Measurements from ENCODE around the gene HDAC2.
"Not testable (repeated sequence)": the region's sequence is repeated elsewhere in the genome, so short reads cannot be mapped to it uniquely, and the experiment has no call there.

HDAC2 gene

DNA sequence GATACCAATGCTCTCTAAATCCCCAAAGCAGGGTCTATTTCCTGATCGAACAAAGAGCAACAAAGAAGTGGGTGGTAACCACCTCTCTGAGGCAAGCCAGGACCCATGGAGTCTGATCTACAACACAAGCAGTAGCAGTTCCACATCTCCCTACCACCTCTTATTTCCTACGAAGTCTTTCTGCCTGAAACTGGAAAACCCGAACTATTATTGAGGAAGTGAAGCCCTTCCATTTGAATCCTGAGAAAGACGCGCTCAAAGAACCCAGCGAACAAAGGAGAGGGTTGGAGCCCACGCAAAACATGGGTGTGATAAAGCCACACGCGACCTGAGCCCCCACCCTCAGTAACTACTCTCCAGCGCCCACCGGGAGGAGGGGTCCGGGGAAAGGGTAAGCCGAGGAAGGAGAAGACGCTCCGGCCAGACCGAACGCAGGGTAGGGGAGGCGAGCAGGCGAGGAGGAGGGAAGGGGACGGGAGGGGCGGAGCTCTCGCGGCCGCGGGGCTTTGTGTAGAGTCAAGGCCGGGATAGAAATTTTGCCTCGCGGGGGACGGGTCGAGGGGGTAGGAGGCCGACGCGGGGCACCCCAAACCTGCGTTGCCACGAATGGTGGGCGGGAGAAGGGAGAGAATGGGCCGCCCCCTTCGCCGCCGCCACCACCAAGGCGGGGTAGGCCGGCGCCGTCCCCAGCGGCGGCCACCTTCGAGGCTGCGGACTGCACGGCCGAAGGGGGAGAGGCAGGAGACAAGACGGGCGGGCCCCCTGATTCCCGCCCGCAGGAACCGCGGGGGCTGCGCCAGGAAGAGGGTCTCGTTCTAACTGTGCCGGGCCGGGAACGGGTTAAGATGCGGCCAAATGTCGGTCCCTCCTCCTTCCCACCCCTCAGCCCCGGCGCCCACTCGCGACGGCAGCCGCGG lies 802 bp downstream of the HDAC2 start:
- peak; percentile 59 for DNase-seq

DNA sequence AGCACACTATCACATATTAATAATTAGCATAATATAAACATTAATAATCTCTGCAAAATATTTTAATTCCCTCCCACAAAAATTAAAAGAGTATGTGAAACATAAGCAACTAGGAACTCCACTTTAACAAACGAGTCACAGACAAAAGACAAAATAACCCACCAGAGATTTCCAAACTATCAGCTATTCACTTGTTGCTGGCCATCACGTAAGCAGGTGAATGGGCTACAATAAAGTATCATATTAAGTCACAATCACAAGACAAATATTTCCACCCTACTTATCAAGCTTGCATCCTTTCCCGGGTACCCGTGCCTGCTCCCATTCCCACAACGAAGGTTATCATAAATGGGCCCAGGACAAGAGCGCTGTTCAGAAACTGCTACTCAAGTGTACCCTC lies 2.5 kb downstream of the HDAC2 start:
- no peak for DNase-seq

DNA sequence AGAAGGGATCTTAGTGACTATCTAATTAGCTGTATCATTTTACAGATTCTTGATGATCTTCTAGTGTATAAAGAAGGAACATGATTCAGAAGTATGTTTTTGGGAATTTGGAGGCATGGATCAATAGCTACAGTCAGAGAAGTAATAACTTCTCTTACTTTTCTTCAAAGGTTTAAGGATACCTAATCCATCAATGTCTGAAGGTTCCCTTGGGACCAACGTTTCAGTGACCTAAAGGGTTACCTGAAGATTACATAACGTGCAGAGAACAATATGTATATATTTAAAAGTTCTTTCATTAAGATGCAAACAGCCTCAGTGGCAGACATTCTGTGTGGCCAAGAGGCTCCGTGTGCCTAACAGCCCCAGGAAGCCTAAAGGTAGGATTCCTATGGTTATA lies 3.2 kb downstream of the HDAC2 start:
- DNase-seq, result no peak

DNA sequence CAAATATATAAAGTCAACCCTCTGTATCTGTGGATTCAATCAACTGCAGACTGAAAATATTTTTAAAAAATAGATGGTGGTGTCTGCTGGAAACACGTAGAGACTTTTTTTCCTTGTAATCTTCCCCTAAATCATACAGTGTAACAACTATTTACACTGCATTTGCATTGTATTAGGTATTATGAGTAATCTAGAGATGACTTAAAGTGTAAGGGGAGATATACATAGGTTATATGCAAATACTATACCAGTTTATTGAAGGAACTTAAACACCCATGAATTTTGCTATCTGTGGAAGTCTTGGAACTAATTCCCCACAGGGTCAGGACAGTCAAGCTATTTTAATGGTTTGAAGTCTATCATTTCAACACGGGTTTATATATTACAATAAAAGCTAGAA lies 10.2 kb downstream of the HDAC2 start:
- no peak for DNase-seq

DNA sequence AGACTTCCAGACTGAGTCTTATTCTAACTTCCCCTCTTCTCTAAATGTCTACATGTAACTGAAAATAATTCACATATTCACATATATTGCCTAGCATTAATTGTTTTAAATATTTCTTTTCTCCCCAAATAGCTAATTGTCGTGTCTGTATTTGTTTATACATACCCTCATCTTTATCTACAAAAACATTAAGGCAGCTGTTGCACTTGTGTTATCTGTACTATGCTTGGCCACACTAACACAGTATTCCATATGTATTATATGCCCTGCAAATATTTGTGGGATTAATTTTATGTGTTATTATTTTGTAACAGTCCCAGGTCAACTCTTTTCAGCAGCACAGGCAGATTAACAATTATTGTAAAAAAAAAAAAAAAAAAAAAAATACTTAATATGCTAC lies 11.7 kb downstream of the HDAC2 start:
- DNase-seq, result no peak

DNA sequence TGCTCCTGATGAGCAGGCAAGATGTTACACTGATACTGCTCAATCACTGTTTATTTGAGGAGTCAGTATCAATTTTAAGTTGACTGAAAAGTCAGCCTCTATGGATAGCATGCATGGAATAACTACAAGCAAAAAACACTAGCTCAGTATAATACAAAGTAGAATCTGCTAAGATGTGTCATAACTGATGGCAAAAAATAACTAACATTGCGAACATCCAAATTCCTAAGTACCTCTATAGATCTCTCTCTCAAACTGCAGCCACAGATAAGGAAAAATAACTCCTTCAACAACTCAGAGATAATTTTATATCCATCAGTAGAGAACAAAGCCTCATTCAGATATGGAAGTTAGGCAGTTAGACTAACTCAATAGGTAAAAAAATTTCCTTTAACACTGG lies 16.3 kb downstream of the HDAC2 start:
- DNase-seq, result no peak

DNA sequence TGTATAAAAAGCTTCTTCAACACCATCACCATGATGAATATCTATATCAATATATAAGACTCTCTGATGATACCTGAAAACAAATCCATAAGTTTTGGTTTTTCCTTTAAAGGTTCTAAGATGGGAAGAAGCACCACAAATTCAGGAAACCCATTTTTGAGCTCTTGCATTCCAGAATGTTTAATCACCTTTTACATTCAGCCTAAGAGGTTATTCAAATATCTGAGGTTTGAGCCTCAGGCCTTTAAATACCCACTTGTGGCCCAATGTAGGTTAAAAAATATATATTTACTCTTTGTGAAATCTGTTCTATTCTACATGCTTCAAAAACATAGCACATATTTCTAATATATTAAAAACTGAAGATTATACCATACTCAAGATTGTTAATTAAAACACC lies 17.6 kb downstream of the HDAC2 start:
- DNase-seq, result no peak

DNA sequence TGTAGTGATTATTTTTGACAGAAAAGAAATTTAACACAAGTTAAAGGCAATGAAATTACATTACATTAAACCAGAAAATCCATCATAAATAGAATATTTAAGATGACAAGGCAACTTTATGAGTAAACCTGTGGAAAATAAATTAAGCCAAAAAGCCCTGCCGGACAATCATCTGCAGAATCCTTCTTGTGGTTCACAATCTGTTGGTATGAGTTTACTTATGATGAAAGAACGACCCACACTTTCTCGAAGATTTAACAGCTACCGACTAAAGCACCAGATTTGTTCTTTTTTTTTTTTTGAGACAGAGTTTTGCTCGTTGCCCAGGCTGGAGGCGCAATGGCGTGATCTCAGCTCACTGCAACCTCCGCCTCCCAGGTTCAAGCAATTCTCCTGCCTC lies 21.4 kb downstream of the HDAC2 start:
- DNase-seq, result no peak

DNA sequence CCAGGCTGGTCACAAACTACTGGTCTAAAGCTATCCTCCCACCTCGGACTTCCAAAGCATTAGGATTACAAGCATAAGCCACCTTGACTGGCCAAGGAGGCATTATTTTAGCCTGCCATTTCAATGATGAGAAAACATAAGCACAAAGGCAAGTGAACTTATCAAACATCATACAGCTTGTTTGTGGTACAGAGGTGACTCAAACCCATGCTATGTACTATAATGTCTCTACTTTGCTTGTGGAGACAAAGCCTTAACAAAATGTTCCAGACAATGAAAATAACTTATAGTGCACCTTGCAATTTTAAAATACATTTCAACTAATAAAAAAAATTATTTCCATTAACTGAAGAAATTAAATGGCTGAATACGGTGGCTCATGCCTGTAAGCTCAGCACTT lies 26.2 kb downstream of the HDAC2 start:
- DNase-seq, result no peak

DNA sequence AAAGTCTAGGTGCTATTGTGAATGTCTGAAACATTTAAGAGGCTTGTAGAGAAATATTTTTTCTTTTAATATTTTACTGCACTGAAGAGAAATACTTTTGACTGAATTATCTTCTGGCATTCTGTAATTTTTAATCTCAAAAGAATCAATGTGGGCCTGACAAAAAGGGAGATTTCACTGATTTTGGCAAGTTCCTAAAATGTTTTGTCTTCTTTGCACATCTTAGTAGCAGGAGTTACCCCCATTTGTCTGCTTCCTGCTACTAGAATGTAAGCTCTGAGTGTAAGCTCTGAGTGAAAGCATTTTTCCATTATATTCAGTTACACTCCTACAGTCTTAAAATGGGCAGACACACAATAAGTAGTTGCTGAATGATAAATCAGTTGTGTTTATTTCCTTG lies 31.1 kb downstream of the HDAC2 start:
- DNase-seq, result no peak

DNA sequence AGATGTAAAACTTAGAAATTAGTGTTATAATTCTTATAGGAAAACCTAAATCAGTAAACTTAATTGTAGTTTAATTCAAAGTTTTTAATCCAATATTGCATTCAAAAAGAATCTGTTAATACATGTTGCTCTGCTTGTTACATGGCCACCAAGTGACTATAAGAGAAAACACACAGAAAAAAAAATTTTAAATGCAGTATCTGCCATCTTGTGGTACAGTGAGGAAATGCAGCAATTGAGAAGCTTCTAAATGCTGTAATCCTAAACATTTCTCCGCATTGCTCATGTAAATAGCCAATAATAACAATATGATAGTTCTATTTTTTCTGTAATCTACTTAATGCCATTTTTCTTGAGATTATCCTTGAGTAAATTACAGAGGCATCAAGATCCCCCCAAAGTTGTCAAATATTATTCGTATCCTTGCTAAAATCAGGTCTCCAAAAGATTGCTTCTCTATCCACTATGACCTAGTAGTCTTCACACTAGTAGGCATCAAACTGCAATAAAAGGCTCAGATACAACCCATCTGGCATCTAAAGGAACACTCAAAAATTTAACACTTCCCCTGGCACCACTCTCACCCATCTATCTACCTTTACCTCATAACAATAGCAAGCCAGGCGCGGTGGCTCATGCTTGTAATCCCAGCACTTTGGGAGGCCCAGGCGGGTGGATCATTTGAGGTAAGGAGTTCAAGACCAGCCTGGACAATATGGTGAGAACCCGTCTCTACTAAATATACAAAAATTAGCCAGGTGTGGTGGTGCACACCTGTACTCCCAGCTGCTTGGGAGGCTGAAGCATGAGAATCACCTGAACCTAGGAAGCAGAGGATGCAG lies 34.6 kb downstream of the HDAC2 start:
- DNase-seq, result peak; percentile 37

DNA sequence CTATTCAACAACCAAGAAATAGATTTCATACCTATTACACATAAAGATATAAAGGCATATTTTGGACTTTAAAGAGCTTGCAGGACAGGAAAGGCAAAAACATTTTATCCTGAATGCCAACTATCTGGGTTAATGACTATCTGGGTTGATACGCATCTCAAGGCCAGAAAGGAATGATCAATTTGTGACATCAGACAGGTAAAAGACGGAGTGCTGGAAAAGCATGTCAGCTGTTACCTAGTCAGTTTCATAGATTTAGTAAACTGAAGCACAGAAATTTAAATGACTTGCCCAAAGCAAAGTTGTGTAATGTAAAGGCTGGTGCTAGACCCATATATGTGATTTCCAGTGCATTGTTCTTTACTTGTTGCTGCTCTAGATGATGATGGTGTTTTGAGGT lies 36.8 kb downstream of the HDAC2 start:
- DNase-seq, result no peak

DNA sequence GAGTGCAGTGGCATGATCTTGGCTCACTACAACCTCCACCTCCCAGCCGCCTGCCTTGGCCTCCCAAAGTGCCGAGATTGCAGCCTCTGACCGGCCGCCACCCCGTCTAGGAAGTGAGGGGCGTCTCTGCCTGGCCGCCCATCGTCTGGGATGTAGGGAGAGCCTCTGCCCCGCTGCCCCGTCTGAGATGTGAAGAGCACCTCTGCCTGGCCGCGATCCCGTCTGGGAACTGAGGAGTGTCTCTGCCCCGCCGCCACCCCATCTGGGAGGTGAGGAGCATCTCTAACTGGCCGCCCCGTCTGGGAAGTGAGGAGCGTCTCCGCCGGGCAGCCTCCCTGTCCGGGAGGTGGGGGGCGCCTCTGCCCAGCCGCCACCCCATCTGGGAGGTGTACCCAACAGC lies 39.0 kb downstream of the HDAC2 start:
- not testable (repeated sequence) for DNase-seq

DNA sequence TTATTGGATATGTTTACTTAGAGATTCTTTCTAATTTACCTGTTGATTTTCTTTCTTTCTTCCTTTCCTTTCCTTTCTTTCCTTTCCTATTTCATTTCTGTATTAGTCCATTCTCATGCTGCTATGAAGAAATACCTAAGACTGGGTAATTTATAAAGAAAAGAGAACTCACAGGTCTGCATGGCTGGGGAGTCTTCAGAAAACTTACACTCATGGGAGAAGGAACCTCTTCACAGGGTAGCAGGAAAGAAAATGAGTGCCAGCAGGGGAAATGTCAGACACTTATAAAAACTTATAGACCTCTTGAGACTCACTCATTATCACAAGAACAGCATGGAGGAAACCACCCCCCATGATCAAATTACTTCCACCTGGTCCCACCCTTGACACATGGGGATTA lies 40.8 kb downstream of the HDAC2 start:
- no peak for DNase-seq

DNA sequence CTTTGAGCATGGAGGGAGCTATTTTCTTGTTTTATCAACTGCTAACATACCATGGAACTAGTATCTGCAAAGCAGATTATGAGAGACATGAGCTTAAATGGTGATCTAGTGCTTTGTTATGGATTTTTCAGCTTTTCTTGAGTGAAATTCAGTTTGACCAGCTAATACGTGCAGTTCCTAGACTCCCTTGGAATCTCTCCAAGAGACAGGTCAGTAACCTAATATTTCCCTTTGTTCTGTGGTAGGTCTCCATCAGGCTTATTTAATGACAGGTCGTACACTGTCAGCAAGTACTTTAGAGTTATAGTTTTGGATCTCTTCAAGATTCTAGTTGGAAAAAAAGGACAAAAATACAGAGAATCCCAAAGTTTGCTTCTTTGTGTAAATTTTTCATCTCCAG lies 43.9 kb downstream of the HDAC2 start:
- peak; percentile 5 for DNase-seq

DNA sequence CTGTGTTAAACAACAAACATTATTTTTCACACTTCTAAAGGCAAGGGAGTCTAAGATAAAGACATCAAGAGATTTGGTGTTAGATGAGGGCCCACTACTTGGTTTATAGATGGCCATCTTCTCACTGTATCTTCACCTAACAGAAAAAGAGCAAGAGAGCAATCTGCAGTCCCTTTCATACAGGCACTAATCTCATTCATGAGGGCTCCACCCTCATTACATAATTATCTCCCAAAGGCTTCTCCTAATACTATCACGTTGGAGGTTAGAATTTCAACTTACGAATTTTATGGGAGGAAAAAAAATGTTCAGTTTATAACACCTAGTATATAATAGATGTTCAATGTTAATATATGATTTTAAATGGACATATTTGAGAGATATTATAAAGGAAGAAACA lies 45.6 kb downstream of the HDAC2 start:
- DNase-seq, result no peak

DNA sequence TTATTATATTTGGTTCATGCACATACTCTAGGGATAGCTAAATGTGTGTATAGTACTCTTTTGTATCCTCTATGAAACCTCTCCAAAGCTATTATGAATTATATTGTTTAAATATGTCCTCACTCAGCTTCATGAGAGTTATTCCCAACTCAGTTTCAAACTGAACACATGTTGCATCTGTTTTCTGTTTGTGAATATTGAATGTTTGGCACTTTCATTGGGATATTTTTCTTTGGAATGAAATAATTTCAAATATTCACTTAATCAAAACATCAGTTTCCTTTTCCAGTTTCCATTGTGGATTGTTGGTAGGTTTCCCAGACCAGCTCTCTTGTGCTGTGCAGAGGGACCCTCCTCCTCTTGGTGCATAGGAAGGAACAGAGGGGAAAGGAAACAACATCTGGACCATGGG lies 46.6 kb downstream of the HDAC2 start:
- DNase-seq, result no peak

DNA sequence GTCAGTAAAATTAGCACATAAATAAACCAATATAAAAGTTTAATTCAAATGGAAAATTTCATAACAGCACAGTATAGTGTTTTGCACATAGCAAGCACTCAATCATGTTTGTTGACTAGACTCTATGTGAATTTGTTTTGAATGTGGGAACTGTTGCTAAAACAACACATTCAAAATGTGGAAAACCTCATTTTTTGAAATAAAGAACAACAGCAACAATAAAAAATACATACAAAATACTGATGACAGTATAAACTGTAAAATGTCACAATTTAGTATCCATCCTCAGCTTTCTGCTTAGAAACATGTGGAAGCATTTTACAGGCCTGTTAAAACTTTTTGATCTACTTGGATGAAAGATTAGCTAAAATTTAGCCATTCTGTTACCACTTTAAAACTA lies 47.4 kb downstream of the HDAC2 start:
- no peak for DNase-seq

DNA sequence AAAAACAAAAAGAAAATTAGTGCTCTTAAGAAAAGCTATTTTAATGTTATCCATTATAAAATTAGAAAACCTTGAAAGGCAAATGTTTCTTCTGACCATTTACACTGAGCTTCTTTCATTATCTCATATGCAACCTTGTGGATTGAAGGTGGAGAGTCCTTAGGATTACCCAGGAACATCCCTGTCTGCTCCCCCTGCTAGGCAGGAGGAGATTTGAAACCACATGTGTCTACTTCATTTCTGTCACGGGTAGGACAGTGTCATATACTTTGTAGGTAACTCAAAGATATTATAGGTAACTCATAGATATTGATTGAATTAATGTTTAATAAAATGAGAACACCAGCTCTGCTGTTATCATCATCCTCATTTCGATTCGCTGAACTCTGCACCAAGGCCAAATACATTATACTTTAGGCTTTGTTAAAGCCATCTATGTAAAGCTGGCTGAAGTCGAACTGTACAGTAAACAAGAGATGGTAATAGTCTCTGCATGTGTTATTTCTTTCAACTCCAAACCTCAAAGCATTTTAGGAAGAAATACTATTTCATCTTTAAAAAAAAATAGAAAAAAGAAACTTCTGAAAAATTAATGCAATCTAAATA lies 49.5 kb downstream of the HDAC2 start:
- no peak for DNase-seq

DNA sequence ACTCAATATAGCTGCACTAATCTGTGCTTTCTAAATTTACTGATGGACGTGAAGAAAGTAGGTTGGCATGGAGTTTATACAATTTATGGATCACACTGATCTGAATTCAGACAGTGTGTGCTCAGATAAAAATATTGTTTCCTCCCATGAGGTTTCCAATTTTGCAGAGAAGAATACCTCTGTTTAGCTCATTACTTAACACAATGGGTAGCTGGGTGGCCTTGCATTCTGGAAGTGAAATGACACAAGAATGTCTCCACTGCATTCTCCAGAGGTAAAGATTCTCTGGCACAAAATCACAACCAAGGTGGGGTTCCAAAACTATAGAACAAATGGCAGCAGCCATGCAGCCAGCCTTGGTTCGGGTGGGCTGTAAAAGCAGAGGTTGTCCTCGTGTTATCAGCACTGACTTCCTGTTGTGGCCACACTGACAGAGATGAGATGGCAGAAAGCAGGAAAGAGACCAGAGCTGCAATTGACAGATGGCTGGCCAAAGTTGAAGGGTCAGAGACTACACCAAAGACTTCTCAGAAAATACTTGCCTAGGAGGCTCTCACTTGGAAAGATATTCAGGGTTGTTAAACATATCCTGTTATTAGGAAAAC lies 50.2 kb downstream of the HDAC2 start:
- DNase-seq, result no peak

DNA sequence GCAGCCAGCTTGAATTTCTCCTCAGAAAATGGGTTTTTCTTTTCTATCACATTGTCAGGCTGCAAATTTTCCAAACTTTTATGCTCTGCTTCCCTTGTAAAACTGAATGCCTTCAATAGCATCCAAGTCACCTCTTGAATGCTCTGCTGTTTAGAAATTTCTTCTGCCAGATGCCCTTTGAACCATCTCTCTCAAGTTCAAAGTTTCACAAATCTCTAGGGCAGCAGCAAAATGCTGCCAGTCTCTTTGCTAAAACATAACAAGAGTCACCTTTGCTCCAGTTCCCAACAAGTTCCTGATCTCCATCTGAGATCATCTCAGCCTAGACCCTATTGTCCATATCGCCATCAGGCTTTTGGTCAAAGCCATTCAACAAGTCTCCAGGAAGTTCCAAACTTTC lies 60.7 kb downstream of the HDAC2 start:
- not testable (repeated sequence) for DNase-seq

DNA sequence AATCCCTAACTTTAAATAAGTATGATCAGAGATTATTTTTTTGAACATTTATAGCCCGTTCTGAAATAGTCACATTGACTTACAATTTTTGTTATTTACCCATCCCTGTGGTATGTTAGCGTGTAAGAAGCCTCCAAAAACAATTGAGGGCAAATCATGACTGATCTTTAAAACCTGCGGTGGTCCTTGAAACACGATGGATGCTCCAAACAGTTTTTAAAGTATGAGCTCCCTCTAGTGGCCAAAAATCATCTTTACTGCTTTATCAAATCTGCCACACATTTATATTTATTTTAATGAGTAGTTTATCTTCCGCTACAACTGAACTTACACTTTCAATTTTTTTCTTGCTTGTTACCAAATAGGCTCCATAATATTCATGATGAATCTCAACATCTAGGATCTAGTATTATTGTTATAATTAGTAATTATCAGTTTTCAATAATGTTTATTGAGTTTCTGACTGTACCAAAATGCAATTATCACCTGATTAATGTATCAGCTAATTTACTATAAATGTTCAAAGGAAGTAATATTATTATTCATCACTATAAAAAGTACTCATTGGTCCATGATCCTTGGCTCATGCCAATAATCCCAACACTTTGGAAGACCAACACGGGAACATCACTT lies 61.6 kb downstream of the HDAC2 start:
- peak; percentile 72 for DNase-seq

DNA sequence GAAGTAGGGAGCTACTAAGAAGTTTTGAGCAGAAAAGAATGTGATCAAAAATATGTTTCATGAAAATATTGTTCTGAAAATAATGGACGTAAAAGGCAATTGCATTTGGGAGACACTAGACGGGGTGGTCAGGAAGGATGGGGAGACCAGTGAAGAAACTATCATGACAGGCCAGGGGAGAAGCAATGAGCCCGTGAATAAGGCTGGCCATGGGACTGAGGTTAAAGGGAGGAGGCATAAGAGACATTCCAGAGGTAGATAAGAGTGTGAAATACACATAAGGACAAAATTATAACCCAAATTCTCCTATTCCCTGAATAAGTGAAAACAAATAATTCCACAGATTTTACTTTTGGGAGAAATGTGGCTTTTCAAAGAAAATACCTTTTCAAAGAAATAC lies 62.1 kb downstream of the HDAC2 start:
- no peak for DNase-seq

Data from NCI-H2029 (cell line).